ENCODE measurements around the gene ZNG1C.
"Not testable (repeated sequence)": the region's sequence is repeated elsewhere in the genome, so short reads cannot be mapped to it uniquely, and the experiment has no call there.

DNA sequence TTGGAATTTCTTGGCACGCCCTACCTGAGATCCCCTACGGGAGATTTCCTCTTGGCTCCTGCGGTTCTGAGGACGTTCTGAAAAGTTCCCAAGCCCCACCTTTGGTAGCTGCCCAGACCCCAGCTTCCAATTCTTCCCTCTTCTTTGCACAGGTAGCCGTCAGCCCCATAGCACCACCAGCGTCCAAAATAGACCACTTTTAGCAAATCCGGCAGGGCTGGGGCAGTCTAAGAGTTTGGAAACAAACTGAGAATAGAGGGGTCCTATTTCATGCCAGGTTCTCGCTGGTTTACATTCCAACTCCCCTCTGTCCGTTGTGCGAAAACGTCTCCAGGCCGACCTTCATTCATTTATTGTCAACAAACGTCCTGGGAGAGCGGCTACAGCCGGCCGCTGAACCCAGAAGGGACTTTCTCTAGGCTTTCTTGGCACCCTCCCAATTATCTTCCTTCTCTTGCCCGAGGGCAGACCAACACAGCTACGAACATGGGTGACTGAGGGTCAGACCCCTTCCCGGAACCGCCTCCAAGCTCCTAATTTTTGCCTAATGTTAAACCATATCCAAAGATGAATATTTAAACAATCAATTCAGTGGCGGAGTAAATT, 64.0 kb downstream of the ZNG1C start:
- TF ChIP-seq, protein P1, sequence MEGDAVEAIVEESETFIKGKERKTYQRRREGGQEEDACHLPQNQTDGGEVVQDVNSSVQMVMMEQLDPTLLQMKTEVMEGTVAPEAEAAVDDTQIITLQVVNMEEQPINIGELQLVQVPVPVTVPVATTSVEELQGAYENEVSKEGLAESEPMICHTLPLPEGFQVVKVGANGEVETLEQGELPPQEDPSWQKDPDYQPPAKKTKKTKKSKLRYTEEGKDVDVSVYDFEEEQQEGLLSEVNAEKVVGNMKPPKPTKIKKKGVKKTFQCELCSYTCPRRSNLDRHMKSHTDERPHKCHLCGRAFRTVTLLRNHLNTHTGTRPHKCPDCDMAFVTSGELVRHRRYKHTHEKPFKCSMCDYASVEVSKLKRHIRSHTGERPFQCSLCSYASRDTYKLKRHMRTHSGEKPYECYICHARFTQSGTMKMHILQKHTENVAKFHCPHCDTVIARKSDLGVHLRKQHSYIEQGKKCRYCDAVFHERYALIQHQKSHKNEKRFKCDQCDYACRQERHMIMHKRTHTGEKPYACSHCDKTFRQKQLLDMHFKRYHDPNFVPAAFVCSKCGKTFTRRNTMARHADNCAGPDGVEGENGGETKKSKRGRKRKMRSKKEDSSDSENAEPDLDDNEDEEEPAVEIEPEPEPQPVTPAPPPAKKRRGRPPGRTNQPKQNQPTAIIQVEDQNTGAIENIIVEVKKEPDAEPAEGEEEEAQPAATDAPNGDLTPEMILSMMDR (IDR thresholded peaks at IDR 0.05) = not testable (repeated sequence)
- not testable (repeated sequence) for TF ChIP-seq POLR2A (IDR thresholded peaks at IDR 0.05)
